DMS53 (cell line): ENCODE data around the gene IGLL5.

Experiments
- DNase-seq: peaks from one replicate; lab custom pipeline; 2025; lab: John Stamatoyannopoulos, UW

IGLL5 gene

DNA sequence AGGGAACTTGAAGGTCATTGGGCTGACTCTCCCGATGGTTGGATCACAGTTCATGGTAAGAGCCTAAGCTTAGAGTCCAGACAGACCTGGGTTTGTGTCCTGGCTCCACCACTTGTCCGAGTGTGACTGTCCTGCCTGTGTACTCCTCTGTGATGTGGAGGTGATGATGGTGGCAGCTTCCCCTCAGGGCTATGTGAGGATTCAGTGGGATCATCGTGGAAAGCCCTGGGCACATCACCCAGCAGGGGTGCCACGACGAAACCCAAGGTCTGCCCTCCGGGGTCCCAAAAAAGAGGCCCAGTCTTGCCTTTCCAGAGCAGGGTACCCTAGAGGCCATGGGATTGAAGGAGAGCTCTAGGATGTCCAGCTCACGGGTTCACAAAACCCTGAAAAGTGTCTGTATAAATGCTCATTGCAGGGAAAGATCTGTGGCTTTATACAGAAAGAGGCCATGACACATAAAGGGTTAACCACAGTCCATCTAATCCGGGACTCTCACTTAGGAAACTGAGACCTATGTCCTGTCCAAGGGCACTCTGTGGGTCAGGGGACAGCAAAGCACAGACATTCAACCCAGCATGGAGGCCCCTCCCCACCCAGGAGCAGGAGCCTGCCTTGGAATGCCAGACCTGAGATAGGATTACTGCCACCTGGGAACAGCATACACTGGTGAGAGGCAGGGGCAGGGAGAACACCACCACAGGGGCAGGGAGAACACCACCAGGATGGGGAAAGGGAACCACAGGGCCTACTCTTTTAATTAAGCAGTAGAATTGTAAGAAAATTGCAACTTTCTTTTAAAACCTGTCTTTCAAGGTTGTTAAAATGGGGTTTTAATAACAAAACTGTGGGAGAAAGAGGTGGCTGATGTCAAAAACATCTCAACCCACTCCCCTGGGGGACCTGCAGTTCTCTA is 51.3 kb downstream of the IGLL5 start:
- DNase-seq = peak; percentile 5

DNA sequence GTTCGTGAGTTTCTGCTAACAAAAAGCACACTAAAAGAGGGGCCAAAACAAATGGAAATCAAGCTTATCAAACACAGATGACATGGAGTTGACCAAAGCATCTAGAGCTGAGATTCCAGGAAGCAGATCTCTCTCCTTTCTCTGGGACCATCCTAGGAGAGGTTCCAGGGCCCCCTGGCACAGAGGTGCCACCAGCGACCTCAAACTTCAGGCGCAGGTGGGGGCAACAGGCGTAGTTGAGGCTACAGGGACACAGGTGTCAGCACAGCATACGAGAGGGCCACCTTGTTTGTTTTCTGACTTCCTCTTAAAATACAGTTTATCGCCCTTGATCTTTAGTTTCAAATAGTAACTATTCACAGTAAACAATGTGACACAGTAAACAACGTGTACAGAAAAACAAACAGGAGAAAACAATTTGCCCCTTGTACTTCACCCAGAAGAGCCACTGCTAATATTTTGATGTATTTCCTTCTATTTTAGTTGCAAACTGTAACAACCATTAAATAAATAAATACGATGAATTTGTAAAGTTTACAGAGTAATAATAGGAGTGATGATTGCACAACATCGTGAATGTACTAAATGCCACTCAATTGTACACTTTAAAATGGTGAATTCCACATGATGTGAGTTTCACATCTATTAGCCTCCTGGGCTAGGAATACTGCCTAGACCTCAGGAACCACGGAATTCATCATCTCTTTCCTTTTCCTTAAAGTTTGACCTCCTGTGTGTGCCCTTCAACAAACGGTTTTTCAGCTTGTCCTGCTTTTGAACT is 52.2 kb downstream of the IGLL5 start:
- DNase-seq = peak; percentile 26

DNA sequence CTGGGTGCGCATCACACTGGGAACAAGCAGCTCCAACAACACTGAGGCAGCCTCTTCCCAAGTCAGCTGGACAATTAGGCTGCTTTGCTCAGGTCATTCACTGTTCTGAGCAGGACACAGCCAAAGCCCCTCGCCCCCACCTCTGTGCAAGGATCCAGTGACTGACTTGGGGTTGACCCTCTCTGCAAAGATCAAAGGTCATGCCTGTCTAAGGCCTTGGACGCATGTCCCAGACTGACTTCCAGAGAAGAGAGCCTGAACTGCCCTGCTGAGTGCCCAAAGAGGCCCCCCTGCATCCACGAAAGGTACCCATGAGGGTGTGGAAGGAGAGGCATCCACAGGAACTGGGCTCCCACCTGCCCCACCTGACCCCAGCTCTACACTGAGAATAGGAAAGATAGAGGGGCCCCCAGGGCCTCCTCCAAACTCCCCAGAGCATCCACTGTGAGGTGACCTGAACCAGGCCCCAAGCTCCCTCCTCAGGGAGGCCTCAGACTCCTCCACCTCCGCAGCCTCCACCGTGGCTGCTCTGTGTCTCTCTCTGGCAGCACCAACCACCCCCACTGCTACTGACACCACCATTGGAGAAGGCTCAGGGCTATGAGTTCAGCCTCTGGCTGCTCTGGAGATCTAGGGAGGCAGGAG is 53.5 kb downstream of the IGLL5 start:
- DNase-seq = no peak

DNA sequence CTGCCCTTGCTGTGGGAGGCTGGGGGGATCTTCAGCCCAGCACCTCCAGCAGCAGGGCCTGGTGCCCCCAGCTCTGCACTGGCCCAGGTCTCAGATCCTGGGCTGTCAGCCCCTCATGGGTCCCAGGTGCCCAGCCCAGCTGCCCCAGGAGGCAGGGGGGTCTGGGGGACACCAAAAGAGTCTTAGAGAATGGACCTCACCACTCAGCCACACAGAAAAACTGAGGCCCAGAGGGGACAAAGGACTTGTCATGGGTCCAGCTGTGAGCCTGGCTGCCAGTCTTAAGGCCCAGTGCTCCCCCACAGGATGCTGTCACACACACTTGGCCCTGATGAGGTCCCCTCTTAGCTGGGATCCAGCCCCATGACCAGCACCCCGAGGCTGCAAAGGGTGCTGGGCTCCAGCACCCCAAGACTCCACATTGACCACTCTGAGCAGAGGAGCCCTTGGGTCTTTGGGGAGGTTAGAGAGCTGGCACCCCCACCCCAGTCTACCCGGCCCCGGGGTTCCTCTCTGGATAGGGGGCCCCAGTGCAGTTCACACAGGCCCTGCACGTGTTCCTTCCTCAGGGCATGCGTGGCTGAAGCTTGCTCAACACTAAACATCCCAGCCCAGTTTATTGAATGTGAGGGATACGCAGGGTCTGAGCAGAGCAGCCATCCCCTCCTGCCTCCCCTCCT is 54.4 kb downstream of the IGLL5 start:
- no peak for DNase-seq

DNA sequence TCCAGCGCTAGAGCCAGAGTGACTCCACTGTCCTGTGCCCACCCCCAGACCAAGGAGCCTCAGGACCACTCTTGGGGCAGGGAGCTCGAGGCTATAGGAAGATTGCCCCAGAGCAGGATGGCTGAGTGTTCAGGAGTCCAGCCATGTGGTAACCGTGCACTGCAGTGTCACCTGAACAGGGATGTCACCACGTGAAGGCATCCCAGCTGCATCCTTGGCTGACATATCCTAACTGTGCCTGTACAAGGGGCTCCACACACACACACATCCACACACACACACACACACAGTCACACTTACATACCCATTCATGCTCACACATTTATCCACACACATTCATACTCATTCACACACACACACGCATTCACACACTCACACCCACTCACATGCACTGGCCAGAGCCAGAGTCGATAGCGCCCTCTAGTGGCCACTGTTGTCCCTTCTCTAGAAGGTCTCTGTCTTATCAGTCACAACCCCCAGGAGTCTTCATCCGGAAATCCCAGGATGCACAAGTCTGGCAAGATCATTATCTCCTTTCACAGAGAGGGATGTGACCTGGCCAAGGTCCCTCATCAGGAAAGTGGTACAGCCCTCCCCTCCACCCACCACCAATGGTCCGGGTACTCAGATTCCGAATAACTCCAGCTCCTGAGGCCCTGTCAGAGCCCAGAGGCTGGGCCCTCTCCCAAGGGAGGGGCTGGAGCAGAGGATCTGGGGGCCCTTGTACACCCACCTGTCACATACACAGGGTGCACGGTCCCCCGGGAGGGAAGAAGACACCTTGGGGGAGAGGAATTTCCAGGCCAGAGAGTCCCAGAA is 55.1 kb downstream of the IGLL5 start:
- peak; percentile 69 for DNase-seq

DNA sequence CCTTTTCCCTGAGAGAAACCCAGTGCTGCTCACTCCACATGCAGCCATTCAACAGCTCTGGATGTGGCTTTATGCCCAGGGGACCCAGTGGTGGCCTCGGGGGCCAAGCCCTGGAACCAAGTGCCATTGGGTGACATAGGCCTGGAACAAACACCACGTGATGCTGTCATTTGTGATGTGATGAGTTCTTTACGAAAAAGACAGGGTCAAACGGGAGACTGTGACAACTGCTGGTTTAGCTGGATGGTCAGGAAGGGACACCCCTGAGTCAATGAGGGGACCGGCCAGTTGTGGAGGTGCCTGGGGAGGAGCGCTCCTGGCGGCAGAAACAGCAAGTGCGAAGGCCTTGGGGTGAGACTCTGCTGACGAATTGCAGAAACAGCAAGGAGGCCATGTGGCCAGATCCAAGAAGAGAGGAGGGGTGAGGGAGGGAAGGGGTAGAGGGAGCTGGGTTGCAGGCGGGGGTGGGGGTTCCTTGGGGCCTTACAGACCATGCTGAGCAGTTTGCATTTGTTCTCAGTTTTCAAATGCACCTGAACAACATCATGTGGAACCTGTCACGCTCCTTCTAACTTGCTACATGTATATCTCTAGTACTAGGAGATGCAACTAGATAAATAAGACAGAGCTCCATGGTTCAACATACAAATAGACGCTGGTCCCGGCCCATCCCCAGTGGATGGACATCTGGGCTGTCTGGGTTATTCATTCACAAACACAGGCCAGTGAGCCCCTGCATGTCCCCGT is 56.1 kb downstream of the IGLL5 start:
- no peak for DNase-seq

DNA sequence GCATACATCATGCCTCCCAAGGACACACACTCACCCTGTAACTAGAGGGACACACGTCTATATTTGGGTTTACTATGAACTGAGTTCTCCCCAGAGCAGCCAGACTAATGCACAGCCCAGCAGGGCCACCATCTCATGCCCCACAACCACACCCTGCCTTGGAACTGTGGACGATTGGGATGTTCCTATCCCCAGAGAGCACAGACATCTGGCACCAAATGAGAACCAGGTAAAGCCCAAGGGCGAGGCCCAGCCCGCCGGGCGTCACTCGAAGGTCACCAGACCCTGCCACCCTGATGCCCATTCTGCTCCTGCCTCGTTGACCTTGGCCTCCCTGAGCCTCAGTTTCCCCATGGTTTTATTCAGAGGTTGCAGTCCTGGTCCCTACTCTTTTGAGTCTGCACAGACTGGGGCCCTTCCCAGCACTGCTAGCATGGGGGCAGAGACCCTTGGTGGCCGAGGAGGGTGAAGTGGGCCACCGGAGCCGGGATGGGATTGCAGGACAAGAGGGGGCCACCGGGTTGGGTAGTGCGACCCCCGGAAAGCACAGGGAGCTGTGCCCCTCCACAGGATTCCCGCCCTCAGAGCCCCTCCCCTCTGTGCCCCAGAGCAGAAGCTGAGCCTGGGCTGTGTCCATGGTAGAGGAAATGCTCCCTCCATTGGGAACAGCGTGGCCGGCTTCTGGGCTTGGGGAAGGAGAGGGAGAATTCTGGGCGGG is 56.8 kb downstream of the IGLL5 start:
- DNase-seq = no peak

DNA sequence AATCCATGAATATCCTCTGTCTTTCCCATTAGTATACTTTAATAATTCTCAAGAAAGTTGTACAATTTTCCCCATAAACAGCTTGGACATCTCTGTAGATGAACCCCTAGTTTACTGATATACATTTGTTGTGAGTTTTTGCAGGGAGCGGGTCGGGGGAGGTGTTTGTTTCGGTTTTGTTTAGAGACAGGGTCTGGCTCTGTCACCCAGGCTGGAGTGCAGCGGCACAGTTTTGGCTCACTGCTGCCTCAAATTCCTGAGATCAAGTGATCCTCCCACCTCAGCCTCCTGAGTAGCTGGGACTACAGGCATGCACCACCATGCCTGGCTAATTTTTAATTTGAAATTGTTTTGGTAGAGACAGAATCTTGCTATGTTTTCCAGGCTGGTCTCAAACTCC is 57.6 kb downstream of the IGLL5 start:
- no peak for DNase-seq
